ENCODE data around the gene ZRANB1. TPM values are rescaled to one million over a fixed set of nuclear protein-coding genes. Genes with fewer than 3 reads are reported as not detected.

ZRANB1 gene
- total RNA-seq, 1 experiment from 2014 or later, result 23.2 TPM

GRCh38 chr10:124916585-124917427, 25.1 kb upstream of the ZRANB1 start:
- Mint-ChIP-seq H3K27me3 (ENCODE audit: insufficient read depth, unreplicated experiment) (no peaks in the 10 kb centered on the region), H3K9me3 (ENCODE audit: unreplicated experiment) (no peaks in the 10 kb centered on the region), H3K27ac (ENCODE audit: low read depth, unreplicated experiment) (peak overlapping the region; percentile 80), H3K4me3 (ENCODE audit: unreplicated experiment) (peak overlapping the region; percentile 91), H3K4me1 (ENCODE audit: insufficient read depth, unreplicated experiment) (peaks cover 21% of the 10 kb centered on the region), H3K36me3 (ENCODE audit: insufficient read depth, unreplicated experiment) (peaks cover 10% of the 10 kb centered on the region)
- CTCF ChIA-PET, result interaction anchor here (0.5 to 1.2 kb wide), 5 partner anchors 32 to 236 kb away, joined by 3 read pairs; no protein-coding TSS in a partner anchor
- DNase-seq (ENCODE audit: unreplicated experiment), result peak; percentile 96
- TF ChIP-seq CTCF (IDR thresholded peaks at IDR 0.05; ENCODE audit: unreplicated experiment), result no peak
- intact Hi-C loops (cut with micrococcal nuclease), result loop anchor here (5.0 kb wide), 3 partner anchors 70 to 385 kb away; partner anchors contain the start of gene ABRAXAS2
- POLR2A ChIA-PET, result interaction anchor here (0.7 to 4.0 kb wide), 45 partner anchors 7 to 668 kb away, joined by 3 to 21 read pairs (median 4); partner anchors contain the start of genes ABRAXAS2, EEF1AKMT2 and ZRANB1
- BruUV-seq (replicated peaks), result no TSS peak

GRCh38 chr10:124917428-124918190, 24.3 kb upstream of the ZRANB1 start:
- Mint-ChIP-seq H3K4me1 (ENCODE audit: insufficient read depth, unreplicated experiment) (peaks cover 17% of the 10 kb centered on the region), H3K4me3 (ENCODE audit: unreplicated experiment) (peak overlapping the region; percentile 91), H3K27ac (ENCODE audit: low read depth, unreplicated experiment) (peak overlapping the region; percentile 80), H3K9me3 (ENCODE audit: unreplicated experiment) (no peaks in the 10 kb centered on the region), H3K27me3 (ENCODE audit: insufficient read depth, unreplicated experiment) (no peaks in the 10 kb centered on the region), H3K36me3 (ENCODE audit: insufficient read depth, unreplicated experiment) (peaks cover 10% of the 10 kb centered on the region)
- POLR2A ChIA-PET, result interaction anchor here (0.7 to 4.0 kb wide), 28 partner anchors 9 to 667 kb away, joined by 3 to 21 read pairs (median 4); partner anchors contain the start of genes ABRAXAS2, EEF1AKMT2 and ZRANB1
- TSS peak; percentile 55 for BruUV-seq (replicated peaks)
- intact Hi-C loops (cut with micrococcal nuclease), result loop anchor here (5.0 kb wide), 3 partner anchors 70 to 385 kb away; partner anchors contain the start of gene ABRAXAS2
- TF ChIP-seq CTCF (IDR thresholded peaks at IDR 0.05; ENCODE audit: unreplicated experiment), result no peak
- DNase-seq (ENCODE audit: unreplicated experiment), result peak; percentile 35
- CTCF ChIA-PET, result interaction anchor here (0.6 to 0.9 kb wide), 2 partner anchors 61 to 819 kb away, joined by 3 read pairs; no protein-coding TSS in a partner anchor

GRCh38 chr10:124918191-124918830, 23.6 kb upstream of the ZRANB1 start:
- CTCF ChIA-PET, result interaction anchor here (0.5 to 0.6 kb wide), 3 partner anchors 67 to 819 kb away, joined by 3 to 4 read pairs (median 3); no protein-coding TSS in a partner anchor
- peak; percentile 69 for DNase-seq (ENCODE audit: unreplicated experiment)
- TF ChIP-seq CTCF (IDR thresholded peaks at IDR 0.05; ENCODE audit: unreplicated experiment), result no peak
- peak overlapping the region; percentile 91 for H3K4me3 Mint-ChIP-seq (ENCODE audit: unreplicated experiment)
- BruUV-seq (replicated peaks), result no TSS peak
- H3K9me3 Mint-ChIP-seq (ENCODE audit: unreplicated experiment), result no peaks in the 10 kb centered on the region
- POLR2A ChIA-PET, result interaction anchor here (0.6 to 4.0 kb wide), 18 partner anchors 8 to 240 kb away, joined by 3 to 21 read pairs (median 4); partner anchors contain the start of genes EEF1AKMT2 and ZRANB1
- peaks cover 10% of the 10 kb centered on the region for H3K36me3 Mint-ChIP-seq (ENCODE audit: insufficient read depth, unreplicated experiment)
- peak overlapping the region; percentile 80 for H3K27ac Mint-ChIP-seq (ENCODE audit: low read depth, unreplicated experiment)
- H3K4me1 Mint-ChIP-seq (ENCODE audit: insufficient read depth, unreplicated experiment), result peaks cover 17% of the 10 kb centered on the region
- intact Hi-C loops (cut with micrococcal nuclease), result loop anchor here (5.0 kb wide), 3 partner anchors 69 to 386 kb away; partner anchors contain the start of gene ABRAXAS2
- H3K27me3 Mint-ChIP-seq (ENCODE audit: insufficient read depth, unreplicated experiment), result no peaks in the 10 kb centered on the region
